ENCODE results near the gene CTNNB1.
"Not testable (repeated sequence)": the region's sequence is repeated elsewhere in the genome, so short reads cannot be mapped to it uniquely, and the experiment has no call there.

CTNNB1 gene

DNA sequence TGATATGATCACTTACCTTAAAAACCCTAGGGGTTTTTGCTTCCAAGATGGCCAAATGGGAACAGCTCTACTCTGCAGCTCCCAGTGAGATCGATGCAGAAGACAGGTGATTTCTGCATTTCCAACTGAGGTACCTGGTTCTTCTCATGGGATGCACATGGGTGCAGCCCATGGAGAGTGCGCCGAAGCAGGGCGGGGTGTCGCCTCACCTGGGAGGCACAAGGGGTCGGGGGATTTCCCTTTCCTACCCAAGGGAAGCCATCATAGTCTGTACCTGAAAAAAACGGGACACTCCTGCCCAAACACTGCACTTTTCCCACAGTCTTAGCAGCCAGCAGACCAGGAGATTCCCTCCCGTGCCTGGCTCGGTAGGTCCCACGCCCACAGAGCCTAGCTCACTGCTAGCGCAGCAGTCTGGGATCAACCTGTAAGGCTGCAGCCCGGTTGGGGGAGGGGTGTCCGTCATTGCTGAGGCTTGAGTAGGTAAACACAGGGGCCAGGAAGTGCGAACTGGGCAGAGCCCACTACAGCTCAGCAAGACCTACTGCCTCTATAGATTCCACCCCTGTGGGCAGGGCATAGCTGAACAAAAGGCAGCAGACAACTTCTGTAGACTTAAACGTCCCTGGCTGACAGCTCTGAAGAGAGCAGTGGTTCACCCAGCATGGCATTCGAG is 78.6 kb downstream of the CTNNB1 start:
- no peak for DNase-seq (ENCODE audit: low read depth)
- H3K4me3 ChIP-seq (ENCODE audit: low read depth, low read length) = no peak overlapping the region
- TF ChIP-seq, protein P1, sequence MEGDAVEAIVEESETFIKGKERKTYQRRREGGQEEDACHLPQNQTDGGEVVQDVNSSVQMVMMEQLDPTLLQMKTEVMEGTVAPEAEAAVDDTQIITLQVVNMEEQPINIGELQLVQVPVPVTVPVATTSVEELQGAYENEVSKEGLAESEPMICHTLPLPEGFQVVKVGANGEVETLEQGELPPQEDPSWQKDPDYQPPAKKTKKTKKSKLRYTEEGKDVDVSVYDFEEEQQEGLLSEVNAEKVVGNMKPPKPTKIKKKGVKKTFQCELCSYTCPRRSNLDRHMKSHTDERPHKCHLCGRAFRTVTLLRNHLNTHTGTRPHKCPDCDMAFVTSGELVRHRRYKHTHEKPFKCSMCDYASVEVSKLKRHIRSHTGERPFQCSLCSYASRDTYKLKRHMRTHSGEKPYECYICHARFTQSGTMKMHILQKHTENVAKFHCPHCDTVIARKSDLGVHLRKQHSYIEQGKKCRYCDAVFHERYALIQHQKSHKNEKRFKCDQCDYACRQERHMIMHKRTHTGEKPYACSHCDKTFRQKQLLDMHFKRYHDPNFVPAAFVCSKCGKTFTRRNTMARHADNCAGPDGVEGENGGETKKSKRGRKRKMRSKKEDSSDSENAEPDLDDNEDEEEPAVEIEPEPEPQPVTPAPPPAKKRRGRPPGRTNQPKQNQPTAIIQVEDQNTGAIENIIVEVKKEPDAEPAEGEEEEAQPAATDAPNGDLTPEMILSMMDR (IDR thresholded peaks at IDR 0.05; ENCODE audit: control insufficient read depth, extremely low read depth, insufficient read depth) = no peak

DNA sequence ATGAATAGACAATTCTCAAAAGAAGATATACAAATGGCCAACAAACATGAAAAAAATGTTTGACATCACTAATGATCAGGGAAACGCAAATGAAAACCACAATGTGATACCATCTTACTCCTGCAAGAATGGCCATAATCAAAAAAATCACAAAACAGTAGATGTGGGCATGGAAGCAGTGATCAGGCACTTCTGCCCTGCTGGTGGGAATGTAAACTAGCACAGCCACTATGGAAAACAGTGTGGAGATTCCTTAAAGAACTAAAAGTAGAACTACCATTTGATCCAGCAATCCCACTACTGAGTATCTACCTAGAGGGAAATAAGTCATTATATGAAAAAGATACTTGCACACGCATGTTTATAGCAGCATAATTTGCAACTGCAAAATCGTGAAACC is 85.6 kb downstream of the CTNNB1 start:
- H3K4me3 ChIP-seq (ENCODE audit: low read depth, low read length); DNase-seq (ENCODE audit: low read depth): not testable (repeated sequence)

- DNase-seq (ENCODE audit: low read depth) = no peak
- H3K4me3 ChIP-seq (ENCODE audit: low read depth, low read length) = no peak overlapping the region
- TF ChIP-seq, protein P1 (IDR thresholded peaks at IDR 0.05; ENCODE audit: control insufficient read depth, extremely low read depth, insufficient read depth) = peak; percentile 22; the same call in 1 of the 2 replicates
These were observed 87.0 kb downstream of the CTNNB1 start for GRCh38 chr3:41286305-41286704.

DNA sequence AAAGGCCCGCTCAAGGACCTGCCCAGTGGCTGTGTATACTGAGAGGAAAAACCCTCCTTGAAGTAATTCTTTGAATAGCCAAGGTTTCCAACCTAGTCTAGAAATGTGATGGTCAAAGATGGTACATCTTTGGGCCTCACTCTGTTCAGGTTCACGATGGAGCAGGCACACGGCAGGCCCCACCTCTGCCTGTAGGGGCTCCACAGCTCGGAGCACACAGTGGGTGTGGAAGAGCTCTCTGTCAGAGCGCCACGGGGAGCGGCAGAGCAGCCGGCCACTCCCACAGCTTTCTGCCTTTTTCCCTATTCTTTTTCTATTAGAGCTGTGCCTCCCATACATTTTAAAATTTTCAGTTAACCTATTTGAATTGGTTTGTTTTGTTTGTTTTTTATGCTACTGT is 89.5 kb downstream of the CTNNB1 start:
- TF ChIP-seq, protein P1 (IDR thresholded peaks at IDR 0.05; ENCODE audit: control insufficient read depth, extremely low read depth, insufficient read depth) = no peak
- H3K4me3 ChIP-seq (ENCODE audit: low read depth, low read length) = no peak overlapping the region
- DNase-seq (ENCODE audit: low read depth) = no peak
